Transverse colon (tissue), 4 donors: Measurements from ENCODE around the gene STK35. TPM values are rescaled to one million over a fixed set of nuclear protein-coding genes. Genes with fewer than 3 reads are reported as not detected.

ENCODE experiments used
- DNase-seq: peaks from one replicate; pipeline ENCODE4 v3.0.0-alpha.2; 2019
- H3K27ac ChIP-seq, 4 donors: fragments of 200-600 bp; sonication (generic); 2 replicates each; pipeline ENCODE4 v1.5.1; 2016 to 2018; ENCODE audit warnings: inconsistent platforms in 4 of 4
- H3K27me3 ChIP-seq: fragments of 200-600 bp; sonication (generic); 2 replicates; pipeline ENCODE4 v1.5.1; 2017; ENCODE audit warnings: inconsistent platforms
- H3K36me3 ChIP-seq, 4 donors: fragments of 200-600 bp; sonication (generic); 2 replicates each; pipeline ENCODE4 v1.5.1; 2017 to 2019; ENCODE audit warnings: inconsistent platforms in 4 of 4
- H3K4me1 ChIP-seq, 4 donors: fragments of 200-600 bp; sonication (generic); 2 replicates each; pipeline ENCODE4 v1.5.1; 2017 to 2020; ENCODE audit warnings: inconsistent platforms in 4 of 4
- H3K4me3 ChIP-seq, 4 donors: fragments of 200-600 bp; sonication (generic); 1 replicate in 1 of 4; 2 replicates in 3 of 4; pipeline versions ENCODE4 v1.5.1 to v1.6.1; 2017 to 2019; ENCODE audit warnings: inconsistent platforms in 4 of 4
- H3K9me3 ChIP-seq, 2 donors: fragments of 200-600 bp; sonication (generic); 2 replicates each; pipeline ENCODE4 v1.5.1; 2017 to 2019; ENCODE audit warnings: inconsistent platforms in 2 of 2
- EP300 ChIP-seq: sonication (generic); formaldehyde crosslinking; IDR thresholded peaks from one replicate; pipeline ENCODE4 v1.6.1; 2017; ENCODE audit warnings: antibody characterized with exemption, low read depth
- POLR2A ChIP-seq: fragments of 450-650 bp; IDR thresholded peaks from one replicate; pipeline ENCODE4 v1.6.1; 2016; ENCODE audit warnings: antibody characterized with exemption, mild to moderate bottlenecking, moderate library complexity
- POLR2AphosphoS5 ChIP-seq, 3 donors: sonication (generic); formaldehyde crosslinking; IDR thresholded peaks; one replicate each; pipeline ENCODE4 v1.6.1; 2016; ENCODE audit warnings: antibody characterized with exemption in 3 of 3
- WGBS, 2 donors: methylation state at CpG; one replicate each; pipeline ENCODE4 v1.1.5; 2018; ENCODE audit warnings: low coverage in 1 of 2; 5-methylcytosine and 5-hydroxymethylcytosine counted together
- in situ Hi-C, 4 donors: fragments of 200-750 bp; cut with MboI; loops; one replicate each; pipeline versions ENCODE4 v1.15.0 to v1.15.1; 2017; ENCODE audit warnings: low sequenced_read_pairs in 3 of 4, low pct_ligation_motif_present in 1 of 4, low pct_unique_long_range_greater_than_20kb in 1 of 4
- intact Hi-C: fragments of 100-400 bp; cut with DNase I; formaldehyde crosslinking; loops from one replicate; pipeline ENCODE4 v1.15.1; 2023; ENCODE audit warnings: low total_unique reads
- small RNA-seq, 4 donors: library from RNA; depleted of rRNA; stranded (forward); fragments of <200 nt; gene quantifications; one replicate each; pipeline ENCODE3, GENCODE V24; 2016
- total RNA-seq, 4 donors: library from RNA; depleted of rRNA; stranded (reverse); fragments of >200 nt; gene quantifications; one replicate each; pipeline ENCODE4 v1.1.0, GENCODE V29; 2016
- TF ChIP-seq, protein P1 (sequence below), 5 experiments: fragments of 200-600 bp in 3 of 5; fragments of 450-650 bp in 2 of 5; sonication (generic) in 3 of 5; IDR thresholded peaks; 1 replicate in 2 of 5; 2 replicates in 3 of 5; pipeline ENCODE4 v1.5.1; 2016 to 2017; ENCODE audit warnings: antibody characterized with exemption in 5 of 5, inconsistent platforms in 3 of 5, mild to moderate bottlenecking in 2 of 5, moderate library complexity in 1 of 5

STK35 gene
- total RNA-seq, 4 donors from 2014 or later = 19.9 to 27.9 (median 23.9) TPM

DNA sequence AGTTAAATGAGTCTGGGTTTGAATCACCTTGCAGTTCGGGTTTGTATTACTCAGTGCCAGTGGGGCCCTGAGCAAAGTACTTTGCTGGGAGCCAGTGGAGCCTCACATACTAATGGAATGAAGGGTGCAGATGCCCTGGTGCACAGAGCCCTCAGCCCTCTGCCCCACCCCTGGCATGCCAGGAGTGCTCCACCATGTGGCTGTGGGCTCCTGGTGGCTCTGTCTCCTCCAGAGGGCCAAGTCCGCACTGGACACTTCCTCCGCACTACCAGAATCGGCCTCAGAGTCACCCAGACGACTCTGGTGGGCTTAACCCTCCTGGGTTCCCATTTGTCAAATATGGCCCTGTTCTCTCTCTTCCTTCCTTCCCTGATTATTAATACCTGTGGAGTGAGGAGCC, 94.0 kb downstream of the STK35 start:
- Histone ChIP-seq H3K9me3 (no peaks in the 10 kb centered on the region), H3K4me3 (no peak overlapping the region), H3K36me3 (no peaks in the 10 kb centered on the region), H3K27me3 (peaks cover 16% of the 10 kb centered on the region), H3K4me1 (no peaks in the 10 kb centered on the region), H3K27ac (no peak overlapping the region)
- no peak for DNase-seq
- in situ Hi-C loops = no loop called here
- no peak for TF ChIP-seq POLR2A
- no peak for TF ChIP-seq POLR2AphosphoS5 (IDR thresholded peaks at IDR 0.05)
- no peak for TF ChIP-seq EP300
- TF ChIP-seq, protein P1, sequence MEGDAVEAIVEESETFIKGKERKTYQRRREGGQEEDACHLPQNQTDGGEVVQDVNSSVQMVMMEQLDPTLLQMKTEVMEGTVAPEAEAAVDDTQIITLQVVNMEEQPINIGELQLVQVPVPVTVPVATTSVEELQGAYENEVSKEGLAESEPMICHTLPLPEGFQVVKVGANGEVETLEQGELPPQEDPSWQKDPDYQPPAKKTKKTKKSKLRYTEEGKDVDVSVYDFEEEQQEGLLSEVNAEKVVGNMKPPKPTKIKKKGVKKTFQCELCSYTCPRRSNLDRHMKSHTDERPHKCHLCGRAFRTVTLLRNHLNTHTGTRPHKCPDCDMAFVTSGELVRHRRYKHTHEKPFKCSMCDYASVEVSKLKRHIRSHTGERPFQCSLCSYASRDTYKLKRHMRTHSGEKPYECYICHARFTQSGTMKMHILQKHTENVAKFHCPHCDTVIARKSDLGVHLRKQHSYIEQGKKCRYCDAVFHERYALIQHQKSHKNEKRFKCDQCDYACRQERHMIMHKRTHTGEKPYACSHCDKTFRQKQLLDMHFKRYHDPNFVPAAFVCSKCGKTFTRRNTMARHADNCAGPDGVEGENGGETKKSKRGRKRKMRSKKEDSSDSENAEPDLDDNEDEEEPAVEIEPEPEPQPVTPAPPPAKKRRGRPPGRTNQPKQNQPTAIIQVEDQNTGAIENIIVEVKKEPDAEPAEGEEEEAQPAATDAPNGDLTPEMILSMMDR (IDR thresholded peaks at IDR 0.05) = no peak
- intact Hi-C loops = no loop called here
- WGBS, 2 donors = 60 to 70% methylated on average over 1 to 5 of the region's 5 CpGs

DNA sequence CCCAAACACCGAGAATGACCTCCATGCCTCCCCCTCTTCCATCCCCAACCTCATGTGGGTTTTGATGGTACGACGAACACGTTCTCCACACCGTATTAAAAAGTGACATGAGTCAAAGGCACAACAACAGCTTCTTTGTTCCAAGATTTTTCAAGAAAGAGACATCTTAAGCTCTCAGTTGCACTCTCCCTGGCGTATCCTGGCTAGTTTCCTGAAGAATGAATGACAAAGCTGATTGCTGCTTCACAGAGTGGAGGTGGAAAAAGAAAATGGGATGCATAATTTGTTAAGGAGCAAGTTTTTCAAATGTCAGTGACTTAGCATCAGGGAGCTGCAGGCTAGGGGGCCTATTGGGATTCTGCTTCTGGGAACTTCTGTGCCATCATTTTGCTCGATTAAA, 95.5 kb downstream of the STK35 start:
- WGBS, 2 donors = 63 to 86% methylated on average over 5 to 7 of the region's 7 CpGs
- in situ Hi-C loops = no loop called here
- no peak overlapping the region for H3K4me3 ChIP-seq
- H3K4me1 ChIP-seq = no peaks in the 10 kb centered on the region
- H3K9me3 ChIP-seq = no peaks in the 10 kb centered on the region
- H3K27me3 ChIP-seq = peaks cover 16% of the 10 kb centered on the region
- intact Hi-C loops = no loop called here
- H3K27ac ChIP-seq = no peak overlapping the region
- no peaks in the 10 kb centered on the region for H3K36me3 ChIP-seq
- TF ChIP-seq POLR2A (no peak), EP300 (no peak), POLR2AphosphoS5 (IDR thresholded peaks at IDR 0.05) (no peak)
- TF ChIP-seq, protein P1 (IDR thresholded peaks at IDR 0.05) = no peak
- no peak for DNase-seq

Small RNA genes within 50 kb of the gene (small RNA-seq; reads per million reads assigned to genes)
- 0 reads per million in 4 donors for gene RPL7P2

Other genes with a start within 250 kb of the STK35 start
- gene SIRPA, start 206.4 kb upstream of the STK35 start, total RNA-seq = 10 to 100 TPM in 3 of 4 donors, 1 to 10 TPM in 1; 9.0 to 46.6 (median 18.6) TPM
- gene PDYN, start 107.8 kb upstream of the STK35 start, total RNA-seq = not detected
- under 1 TPM in 1 of 4 donors, not detected in 3; 0.14 TPM for gene TGM3, start 194.2 kb downstream of the STK35 start, total RNA-seq